HCT116 (cell line): Measurements from ENCODE around the gene PYCR2. TPM values are rescaled to one million over a fixed set of nuclear protein-coding genes. Genes with fewer than 3 reads are reported as not detected.

ENCODE experiments used
- ATAC-seq: fragments of 200-7000 bp; cut with Tn5 transposase; 2 replicates; pipeline ENCODE4 v1.9.1; 2020; ENCODE audit warnings: mild to moderate bottlenecking, moderate library complexity
- BruUV-seq: library from RNA; stranded (reverse); fragments of 400-500 nt; replicated peaks from 2 replicates; lab custom pipeline; 2021; lab: Mats Ljungman, UMichigan
- CTCF ChIA-PET: fragments of 300-600 bp; sonication (Branson Sonifier 250); formaldehyde crosslinking; loops from one replicate; lab custom pipeline; 2021; ENCODE audit warnings: antibody characterized with exemption; lab: Charles Lee
- POLR2A ChIA-PET: fragments of 300-600, 350-600 bp; sonication (Branson Sonifier 250); formaldehyde crosslinking; loops from one replicate; lab custom pipeline; 2021; ENCODE audit warnings: antibody characterized with exemption; lab: Charles Lee
- RAD21 ChIA-PET, 2 experiments: fragments of 300-600 bp; sonication (Branson Sonifier 250); formaldehyde crosslinking; loops; one replicate each; lab custom pipeline; 2023; ENCODE audit warnings: low total read pairs in 2 of 2; ENCODE audit not compliant: uncharacterized antibody in 2 of 2, unreplicated experiment in 2 of 2, low non-redundant PET in 1 of 2; lab: Charles Lee
- DNase-seq: peaks from one replicate; pipeline ENCODE4 v3.0.0-alpha.2; 2010; ENCODE audit warnings: low read depth, low spot score
- H2AFZ ChIP-seq: fragments of 200-600 bp; shearing (Covaris generic), sonication (generic); 2 replicates; pipeline ENCODE4 v1.6.1; 2017; ENCODE audit warnings: low read depth, mixed run types, mixed read lengths, antibody characterized with exemption, low read length; ENCODE audit not compliant: poor library complexity, severe bottlenecking
- H3K27ac ChIP-seq: 2 replicates; pipeline ENCODE4 v1.5.1; 2012; ENCODE audit warnings: low read depth, low read length
- H3K27me3 ChIP-seq: fragments of 200-600 bp; sonication (generic); 2 replicates; pipeline ENCODE4 v1.6.1; 2016; ENCODE audit warnings: mixed run types, low read length, mixed read lengths; ENCODE audit not compliant: insufficient read depth
- H3K36me3 ChIP-seq, 2 experiments: fragments of 200-500 bp in 1 of 2; fragments of 200-600 bp in 1 of 2; sonication (Bioruptor generic) in 1 of 2; sonication (generic) in 1 of 2; 2 replicates each; pipeline versions ENCODE4 v1.5.1 to v1.6.1; 2014 to 2016; ENCODE audit warnings: low read length in 2 of 2, inconsistent platforms in 1 of 2, mixed read lengths in 1 of 2, mixed run types in 1 of 2; ENCODE audit not compliant: insufficient read depth in 2 of 2, control insufficient read depth in 1 of 2
- H3K4me1 ChIP-seq, 2 experiments: fragments of 200-600 bp in 1 of 2; sonication (generic) in 1 of 2; 2 replicates each; pipeline versions ENCODE4 v1.5.1 to v1.6.1; 2012 to 2017; ENCODE audit warnings: low read length in 2 of 2, inconsistent platforms in 1 of 2, mild to moderate bottlenecking in 1 of 2, mixed read lengths in 1 of 2, mixed run types in 1 of 2, moderate library complexity in 1 of 2; ENCODE audit not compliant: insufficient read depth in 2 of 2, control insufficient read depth in 1 of 2
- H3K4me2 ChIP-seq: fragments of 200-600 bp; sonication (generic); 2 replicates; pipeline ENCODE4 v1.6.1; 2017; ENCODE audit warnings: mixed run types, low read length, mixed read lengths
- H3K4me3 ChIP-seq, 2 experiments: fragments of 200-600 bp in 1 of 2; sonication (generic) in 1 of 2; replicated peaks in 1 of 2; 2 replicates each; pipeline ENCODE4 v1.5.1; 2011 to 2016; ENCODE audit warnings: low read length in 2 of 2, control low read depth in 1 of 2, low read depth in 1 of 2, mild to moderate bottlenecking in 1 of 2, mixed read lengths in 1 of 2, mixed run types in 1 of 2
- H3K79me2 ChIP-seq: fragments of 200-600 bp; sonication (generic); 2 replicates; pipeline ENCODE4 v1.6.1; 2017; ENCODE audit warnings: mild to moderate bottlenecking, mixed run types, low read length, moderate library complexity, mixed read lengths; ENCODE audit not compliant: insufficient read depth
- H3K9ac ChIP-seq: fragments of 200-600 bp; sonication (generic); 2 replicates; pipeline ENCODE4 v1.6.1; 2016; ENCODE audit warnings: low read length, mixed read lengths
- H3K9me2 ChIP-seq: fragments of 200-600 bp; sonication (generic), shearing (Covaris generic); 2 replicates; pipeline ENCODE4 v1.6.1; 2017; ENCODE audit warnings: mixed run types, mild to moderate bottlenecking, moderate library complexity; ENCODE audit not compliant: insufficient read depth
- H3K9me3 ChIP-seq, 2 experiments: fragments of 200-500 bp in 1 of 2; fragments of 200-600 bp in 1 of 2; sonication (Bioruptor generic) in 1 of 2; sonication (generic) in 1 of 2; 2 replicates each; pipeline ENCODE4 v1.6.1; 2014 to 2017; ENCODE audit warnings: low read length in 2 of 2, mixed read lengths in 2 of 2, inconsistent platforms in 1 of 2, low read depth in 1 of 2, mild to moderate bottlenecking in 1 of 2, mixed run types in 1 of 2, moderate library complexity in 1 of 2; ENCODE audit not compliant: control insufficient read depth in 1 of 2, insufficient read depth in 1 of 2
- H4K20me1 ChIP-seq: fragments of 200-600 bp; sonication (generic), shearing (Covaris generic); 2 replicates; pipeline ENCODE4 v1.6.1; 2017; ENCODE audit warnings: mixed run types, mild to moderate bottlenecking, moderate library complexity; ENCODE audit not compliant: insufficient read depth
- CBX3 ChIP-seq: IDR thresholded peaks from 2 replicates; pipeline ENCODE4 v1.6.1; 2012; ENCODE audit warnings: low read depth
- CTCF ChIP-seq, 3 experiments: fragments of 200-600 bp in 1 of 3; sonication (generic) in 1 of 3; IDR thresholded peaks in 2 of 3; conservative IDR thresholded peaks in 1 of 3; 2 replicates each; pipeline ENCODE4 v1.5.1; 2012 to 2017; ENCODE audit warnings: low read depth in 2 of 3, low read length in 2 of 3, antibody characterized with exemption in 1 of 3, borderline replicate concordance in 1 of 3, control low read depth in 1 of 3, mild to moderate bottlenecking in 1 of 3, mixed read lengths in 1 of 3, mixed run types in 1 of 3, moderate library complexity in 1 of 3; ENCODE audit not compliant: insufficient read depth in 1 of 3
- EGR1 ChIP-seq: IDR thresholded peaks from 2 replicates; pipeline ENCODE4 v1.6.1; 2012; ENCODE audit warnings: low read depth
- JUND ChIP-seq: IDR thresholded peaks from 2 replicates; pipeline ENCODE4 v1.6.1; 2012
- POLR2A ChIP-seq: IDR thresholded peaks from 2 replicates; pipeline ENCODE4 v1.7.0; 2011; ENCODE audit warnings: borderline replicate concordance; ENCODE audit not compliant: insufficient read depth, insufficient read length; ENCODE audit errors: extremely low read depth
- POLR2AphosphoS5 ChIP-seq: IDR thresholded peaks from 2 replicates; pipeline ENCODE4 v1.6.1; 2011; ENCODE audit warnings: mild to moderate bottlenecking, low read depth, low read length, moderate library complexity
- RAD21 ChIP-seq: IDR thresholded peaks from 2 replicates; pipeline ENCODE4 v1.6.1; 2012; ENCODE audit warnings: low read depth, mild to moderate bottlenecking
- ZFX ChIP-seq: fragments of 450-650 bp; IDR thresholded peaks from 2 replicates; pipeline ENCODE4 v1.6.1; 2017
- intact Hi-C: fragments of 100-400 bp; cut with micrococcal nuclease; formaldehyde crosslinking; loops from 2 replicates; pipeline ENCODE4 v1.10.0; 2022
- total RNA-seq: library from RNA; stranded (reverse); gene quantifications from one replicate; pipeline ENCODE4 v1.2.1, GENCODE V29; 2021; ENCODE audit not compliant: unreplicated experiment
- TF ChIP-seq, protein P1 (sequence below): IDR thresholded peaks from 2 replicates; pipeline ENCODE4 v1.6.1; 2012; ENCODE audit warnings: low read depth
- TF ChIP-seq, protein P2 (sequence below): IDR thresholded peaks from 2 replicates; pipeline ENCODE4 v1.6.1; 2012

PYCR2 gene
- total RNA-seq, 1 experiment from 2014 or later = 107 TPM

DNA sequence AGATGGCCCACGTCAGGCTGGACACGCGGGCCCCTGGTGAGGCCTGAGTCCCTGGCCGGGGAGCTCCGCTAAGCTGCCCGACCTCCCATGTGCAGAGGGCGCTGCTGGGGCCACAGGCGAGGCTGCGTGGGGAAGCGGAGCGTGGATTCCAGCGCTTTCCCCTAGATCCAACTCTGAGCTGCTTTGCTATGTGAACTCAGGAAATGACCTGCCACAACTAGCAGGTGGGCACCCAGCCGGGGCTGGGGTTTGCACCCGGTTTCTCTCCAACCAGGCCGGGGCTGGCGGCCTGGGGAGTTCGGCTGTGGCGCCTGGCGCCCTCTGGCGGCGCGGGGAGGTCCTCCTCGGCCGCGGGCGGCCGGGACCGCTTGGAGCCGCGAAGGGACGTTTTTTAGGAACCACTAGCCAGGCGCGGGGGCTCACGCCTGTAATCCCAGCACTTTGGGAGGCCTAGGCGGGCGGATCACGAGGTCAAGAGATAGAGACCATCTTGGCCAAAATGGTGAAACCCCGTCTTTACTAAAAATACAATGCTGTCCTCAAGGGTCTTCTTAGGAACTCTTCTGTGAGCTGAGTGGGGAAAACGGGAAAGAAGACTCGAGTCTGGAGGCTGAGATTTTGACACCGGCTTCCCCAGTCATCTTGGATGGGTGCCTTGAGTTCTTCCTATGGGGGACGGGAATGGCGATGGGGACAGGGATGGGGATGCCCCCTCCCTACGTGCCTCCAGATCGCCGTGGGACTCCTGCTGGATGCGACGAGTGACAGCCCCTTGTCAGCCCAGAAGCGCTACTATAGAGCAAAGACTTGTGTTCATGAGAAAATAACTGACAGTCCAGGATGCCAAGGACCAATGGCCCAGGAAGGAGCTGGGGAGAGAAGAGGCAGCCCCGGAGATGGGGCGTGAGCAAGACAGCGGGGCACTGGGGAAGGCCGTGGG, 12.6 kb downstream of the PYCR2 start:
- no peak for TF ChIP-seq EGR1
- TF ChIP-seq CBX3 = no peak
- no peak for TF ChIP-seq JUND
- TF ChIP-seq CTCF (IDR thresholded peaks at IDR 0.05 in 2 of 3, conservative IDR thresholded peaks at IDR 0.05 in 1 of 3; ENCODE audit: borderline replicate concordance in 1 of 3, insufficient read depth in 1 of 3, low read depth in 2 of 3, low read length in 2 of 3) = peak; percentile 90 to 99 (median 95)
- TF ChIP-seq, protein P1, sequence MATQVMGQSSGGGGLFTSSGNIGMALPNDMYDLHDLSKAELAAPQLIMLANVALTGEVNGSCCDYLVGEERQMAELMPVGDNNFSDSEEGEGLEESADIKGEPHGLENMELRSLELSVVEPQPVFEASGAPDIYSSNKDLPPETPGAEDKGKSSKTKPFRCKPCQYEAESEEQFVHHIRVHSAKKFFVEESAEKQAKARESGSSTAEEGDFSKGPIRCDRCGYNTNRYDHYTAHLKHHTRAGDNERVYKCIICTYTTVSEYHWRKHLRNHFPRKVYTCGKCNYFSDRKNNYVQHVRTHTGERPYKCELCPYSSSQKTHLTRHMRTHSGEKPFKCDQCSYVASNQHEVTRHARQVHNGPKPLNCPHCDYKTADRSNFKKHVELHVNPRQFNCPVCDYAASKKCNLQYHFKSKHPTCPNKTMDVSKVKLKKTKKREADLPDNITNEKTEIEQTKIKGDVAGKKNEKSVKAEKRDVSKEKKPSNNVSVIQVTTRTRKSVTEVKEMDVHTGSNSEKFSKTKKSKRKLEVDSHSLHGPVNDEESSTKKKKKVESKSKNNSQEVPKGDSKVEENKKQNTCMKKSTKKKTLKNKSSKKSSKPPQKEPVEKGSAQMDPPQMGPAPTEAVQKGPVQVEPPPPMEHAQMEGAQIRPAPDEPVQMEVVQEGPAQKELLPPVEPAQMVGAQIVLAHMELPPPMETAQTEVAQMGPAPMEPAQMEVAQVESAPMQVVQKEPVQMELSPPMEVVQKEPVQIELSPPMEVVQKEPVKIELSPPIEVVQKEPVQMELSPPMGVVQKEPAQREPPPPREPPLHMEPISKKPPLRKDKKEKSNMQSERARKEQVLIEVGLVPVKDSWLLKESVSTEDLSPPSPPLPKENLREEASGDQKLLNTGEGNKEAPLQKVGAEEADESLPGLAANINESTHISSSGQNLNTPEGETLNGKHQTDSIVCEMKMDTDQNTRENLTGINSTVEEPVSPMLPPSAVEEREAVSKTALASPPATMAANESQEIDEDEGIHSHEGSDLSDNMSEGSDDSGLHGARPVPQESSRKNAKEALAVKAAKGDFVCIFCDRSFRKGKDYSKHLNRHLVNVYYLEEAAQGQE = no peak
- peak; percentile 53; the same call in 1 of the 2 replicates for TF ChIP-seq ZFX
- TF ChIP-seq, protein P2, sequence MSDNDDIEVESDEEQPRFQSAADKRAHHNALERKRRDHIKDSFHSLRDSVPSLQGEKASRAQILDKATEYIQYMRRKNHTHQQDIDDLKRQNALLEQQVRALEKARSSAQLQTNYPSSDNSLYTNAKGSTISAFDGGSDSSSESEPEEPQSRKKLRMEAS = no peak
- TF ChIP-seq RAD21 = peak; percentile 89
- TF ChIP-seq POLR2AphosphoS5 = no peak; the same call in 1 of the 2 replicates
- TF ChIP-seq POLR2A = no peak
- Histone ChIP-seq H3K4me2 (peak overlapping the region; percentile 66), H4K20me1 (no peaks in the 10 kb centered on the region), H3K36me3 (no peaks in the 10 kb centered on the region), H3K27me3 (no peaks in the 10 kb centered on the region), H2AFZ (peak overlapping the region; percentile 73), H3K9me3 (no peaks in the 10 kb centered on the region), H3K4me1 (peaks cover 0 to 11% of the 10 kb centered on the region in 2 experiments; a peak in 3 of 4 replicates), H3K9ac (no peak overlapping the region), H3K9me2 (no peaks in the 10 kb centered on the region), H3K79me2 (no peaks in the 10 kb centered on the region), H3K27ac (no peak overlapping the region), H3K4me3 (peak overlapping the region in 1 of 2 experiments; percentile 38; a peak in 1 of 4 replicates)
- RAD21 ChIA-PET = interaction anchor here in 1 of 2 experiments (0.6 to 1.5 kb wide), 3 partner anchors 134 to 437 kb away, joined by 3 to 4 read pairs (median 4); partner anchors contain the start of gene SRP9
- no TSS peak for BruUV-seq
- POLR2A ChIA-PET = no interaction called here
- intact Hi-C loops = loop anchor here (1.0 to 2.0 kb wide), 4 partner anchors 65 to 436 kb away; partner anchors contain the start of gene SRP9
- CTCF ChIA-PET = interaction anchor here (0.9 to 1.8 kb wide), 9 partner anchors 12 to 437 kb away, joined by 3 to 10 read pairs (median 5); partner anchors contain the start of genes SRP9 and TMEM63A
- DNase-seq (peak; percentile 34), ATAC-seq (peak; percentile 96)
